A673 (cell line): ENCODE measurements around the gene YTHDC1.

ENCODE experiments used
- CTCF ChIP-seq: fragments of 300-800, 200-600 bp; sonication (generic); conservative IDR thresholded peaks from 2 replicates; pipeline ENCODE4 v1.5.1; 2017; ENCODE audit warnings: low read depth, mild to moderate bottlenecking, antibody characterized with exemption, low read length, moderate library complexity, mixed read lengths
- EZH2 ChIP-seq: fragments of 200-600 bp; sonication (generic); IDR thresholded peaks from 2 replicates; pipeline ENCODE4 v1.6.1; 2017; ENCODE audit warnings: borderline replicate concordance, low read depth, mild to moderate bottlenecking, mixed read lengths, antibody characterized with exemption, low read length; ENCODE audit not compliant: poor library complexity, severe bottlenecking

- TF ChIP-seq CTCF (no peak), EZH2 (no peak)
Measured at GRCh38 chr4:68338625-68339024, 11.3 kb downstream of the YTHDC1 start.
